HUES48 (cell line): ENCODE results near the gene HTRA1.

ENCODE experiments used
- H3K27ac ChIP-seq: one replicate; pipeline ENCODE4 v1.7.0; 2013; ENCODE audit warnings: low read depth, low read length, inconsistent platforms
- H3K27me3 ChIP-seq: 2 replicates; pipeline ENCODE4 v1.6.1; 2013; ENCODE audit warnings: mild to moderate bottlenecking, low read length; ENCODE audit not compliant: control insufficient read depth, insufficient read depth
- H3K36me3 ChIP-seq: 2 replicates; pipeline ENCODE4 v1.6.1; 2013; ENCODE audit warnings: low read length; ENCODE audit not compliant: control insufficient read depth, insufficient read depth
- H3K4me1 ChIP-seq: 2 replicates; pipeline ENCODE4 v1.6.1; 2013; ENCODE audit warnings: mild to moderate bottlenecking, low read length; ENCODE audit not compliant: control insufficient read depth, insufficient read depth
- H3K4me3 ChIP-seq: 2 replicates; pipeline ENCODE4 v1.5.1; 2013; ENCODE audit warnings: mild to moderate bottlenecking, low read depth, low read length
- H3K9ac ChIP-seq: 2 replicates; pipeline ENCODE4 v1.6.1; 2013; ENCODE audit warnings: mild to moderate bottlenecking, low read depth, low read length, moderate library complexity
- H3K9me3 ChIP-seq: 2 replicates; pipeline ENCODE4 v1.6.1; 2013; ENCODE audit warnings: low read length; ENCODE audit not compliant: control insufficient read depth, insufficient read depth

Gene HTRA1

GRCh38 chr10:122490268-122490667, 28.9 kb downstream of the HTRA1 start:
- Histone ChIP-seq H3K27me3 (no peaks in the 10 kb centered on the region), H3K9ac (no peak overlapping the region), H3K27ac (no peak overlapping the region), H3K9me3 (no peaks in the 10 kb centered on the region), H3K36me3 (no peaks in the 10 kb centered on the region), H3K4me1 (no peaks in the 10 kb centered on the region), H3K4me3 (no peak overlapping the region)

- no peaks in the 10 kb centered on the region for H3K9me3 ChIP-seq
- H3K4me1 ChIP-seq: no peaks in the 10 kb centered on the region
- no peak overlapping the region for H3K4me3 ChIP-seq
- no peaks in the 10 kb centered on the region for H3K27me3 ChIP-seq
- H3K27ac ChIP-seq: no peak overlapping the region
- no peaks in the 10 kb centered on the region for H3K36me3 ChIP-seq
- H3K9ac ChIP-seq: no peak overlapping the region
These were observed 29.7 kb downstream of the HTRA1 start for GRCh38 chr10:122490786-122491680.

GRCh38 chr10:122492006-122492405, 30.7 kb downstream of the HTRA1 start:
- H3K4me3 ChIP-seq: no peak overlapping the region
- H3K4me1 ChIP-seq: no peaks in the 10 kb centered on the region
- H3K36me3 ChIP-seq: no peaks in the 10 kb centered on the region
- no peak overlapping the region for H3K9ac ChIP-seq
- no peaks in the 10 kb centered on the region for H3K9me3 ChIP-seq
- H3K27me3 ChIP-seq: no peaks in the 10 kb centered on the region
- H3K27ac ChIP-seq: no peak overlapping the region

GRCh38 chr10:122492999-122493481, 31.7 kb downstream of the HTRA1 start:
- H3K4me1 ChIP-seq: no peaks in the 10 kb centered on the region

GRCh38 chr10:122493761-122494160, 32.4 kb downstream of the HTRA1 start:
- no peaks in the 10 kb centered on the region for H3K27me3 ChIP-seq
- no peaks in the 10 kb centered on the region for H3K4me1 ChIP-seq
- H3K9me3 ChIP-seq: no peaks in the 10 kb centered on the region
- H3K27ac ChIP-seq: no peak overlapping the region
- no peak overlapping the region for H3K4me3 ChIP-seq
- H3K9ac ChIP-seq: no peak overlapping the region
- no peaks in the 10 kb centered on the region for H3K36me3 ChIP-seq

More at GRCh38 chr10:122492999-122493481, 31.7 kb downstream of the HTRA1 start:
- H3K36me3 ChIP-seq: no peaks in the 10 kb centered on the region
- no peak overlapping the region for H3K4me3 ChIP-seq
- H3K27me3 ChIP-seq: no peaks in the 10 kb centered on the region
- no peaks in the 10 kb centered on the region for H3K9me3 ChIP-seq
- no peak overlapping the region for H3K27ac ChIP-seq
- H3K9ac ChIP-seq: no peak overlapping the region

GRCh38 chr10:122494173-122494820, 32.9 kb downstream of the HTRA1 start:
- no peak overlapping the region for H3K4me3 ChIP-seq
- no peak overlapping the region for H3K27ac ChIP-seq
- H3K9me3 ChIP-seq: no peaks in the 10 kb centered on the region
- no peaks in the 10 kb centered on the region for H3K27me3 ChIP-seq
- no peak overlapping the region for H3K9ac ChIP-seq
- H3K4me1 ChIP-seq: no peaks in the 10 kb centered on the region
- H3K36me3 ChIP-seq: no peaks in the 10 kb centered on the region

- no peaks in the 10 kb centered on the region for H3K36me3 ChIP-seq
- no peak overlapping the region for H3K27ac ChIP-seq
- H3K4me3 ChIP-seq: no peak overlapping the region
These were observed 33.5 kb downstream of the HTRA1 start for GRCh38 chr10:122494833-122495232.

GRCh38 chr10:122495406-122496340, 34.3 kb downstream of the HTRA1 start:
- H3K9me3 ChIP-seq: no peaks in the 10 kb centered on the region
- H3K27ac ChIP-seq: no peak overlapping the region
- no peaks in the 10 kb centered on the region for H3K4me1 ChIP-seq
- H3K27me3 ChIP-seq: no peaks in the 10 kb centered on the region
- no peaks in the 10 kb centered on the region for H3K36me3 ChIP-seq
- no peak overlapping the region for H3K4me3 ChIP-seq
- no peak overlapping the region for H3K9ac ChIP-seq

More at GRCh38 chr10:122494833-122495232, 33.5 kb downstream of the HTRA1 start:
- Histone ChIP-seq H3K4me1 (no peaks in the 10 kb centered on the region), H3K9me3 (no peaks in the 10 kb centered on the region), H3K27me3 (no peaks in the 10 kb centered on the region), H3K9ac (no peak overlapping the region)

GRCh38 chr10:122497241-122497640, 35.9 kb downstream of the HTRA1 start:
- Histone ChIP-seq H3K4me3 (no peak overlapping the region), H3K27ac (no peak overlapping the region), H3K36me3 (no peaks in the 10 kb centered on the region), H3K9me3 (no peaks in the 10 kb centered on the region), H3K9ac (no peak overlapping the region), H3K4me1 (no peaks in the 10 kb centered on the region), H3K27me3 (no peaks in the 10 kb centered on the region)

- no peaks in the 10 kb centered on the region for H3K4me1 ChIP-seq
- H3K27me3 ChIP-seq: no peaks in the 10 kb centered on the region
- H3K9ac ChIP-seq: no peak overlapping the region
- no peak overlapping the region for H3K27ac ChIP-seq
- H3K9me3 ChIP-seq: no peaks in the 10 kb centered on the region
- no peak overlapping the region for H3K4me3 ChIP-seq
- no peaks in the 10 kb centered on the region for H3K36me3 ChIP-seq
These were observed 37.2 kb downstream of the HTRA1 start for GRCh38 chr10:122498521-122498920.
